Fibroblast of villous mesenchyme (primary cell): ENCODE data around the gene DTL. TPM values are rescaled to one million over a fixed set of nuclear protein-coding genes. Genes with fewer than 3 reads are reported as not detected.
A peak's percentile ranks its signal among the peaks of the same experiment; 100 is the strongest.

Source experiments
- DNase-seq: peaks from one replicate; pipeline ENCODE4 v3.0.0-alpha.2; 2010; ENCODE audit warnings: low read depth
- H3K4me3 ChIP-seq: 2 replicates; pipeline ENCODE4 v1.5.1; 2011; ENCODE audit warnings: low read depth, mild to moderate bottlenecking, low read length
- CTCF ChIP-seq: IDR thresholded peaks from 2 replicates; pipeline ENCODE4 v1.5.1; 2012; ENCODE audit warnings: low read depth, mild to moderate bottlenecking, low read length; ENCODE audit not compliant: insufficient read depth
- total RNA-seq: library from RNA; depleted of rRNA; stranded (reverse); fragments of >200 nt; gene quantifications from 2 replicates; pipeline ENCODE4 v1.2.3, GENCODE V29; 2012

The DTL gene
- total RNA-seq, 1 donor = 16.0 TPM

GRCh38 chr1:212106286-212106792 is 70.8 kb downstream of the DTL start:
- DNase-seq = peak; percentile 26
- H3K4me3 ChIP-seq = no peak overlapping the region
- no peak for TF ChIP-seq CTCF

- DNase-seq = no peak
- no peak overlapping the region for H3K4me3 ChIP-seq
- no peak for TF ChIP-seq CTCF
Observed at GRCh38 chr1:212107481-212107880, 71.9 kb downstream of the DTL start.

GRCh38 chr1:212108187-212108586 is 72.6 kb downstream of the DTL start:
- DNase-seq = no peak
- no peak overlapping the region for H3K4me3 ChIP-seq
- TF ChIP-seq CTCF = no peak

- no peak for DNase-seq
- H3K4me3 ChIP-seq = no peak overlapping the region
- TF ChIP-seq CTCF = no peak
Observed at GRCh38 chr1:212108981-212109380, 73.4 kb downstream of the DTL start.

- TF ChIP-seq CTCF = no peak
- no peak for DNase-seq
- no peak overlapping the region for H3K4me3 ChIP-seq
Observed at GRCh38 chr1:212109728-212110127, 74.2 kb downstream of the DTL start.

GRCh38 chr1:212110617-212111016 is 75.1 kb downstream of the DTL start:
- H3K4me3 ChIP-seq = no peak overlapping the region
- DNase-seq = peak; percentile 34

More at GRCh38 chr1:212110617-212111016, 75.1 kb downstream of the DTL start:
- TF ChIP-seq CTCF = peak; percentile 35
